Type B pancreatic cell (in vitro differentiated cells): Measurements from ENCODE around the gene EFNA3. TPM values are rescaled to one million over a fixed set of nuclear protein-coding genes. Genes with fewer than 3 reads are reported as not detected.

ENCODE experiments used
- DNase-seq: peaks from one replicate; pipeline ENCODE4 v3.0.0; 2021; ENCODE audit warnings: mixed read lengths; ENCODE audit not compliant: unreplicated experiment; ENCODE audit errors: extremely low spot score
- H3K27ac Mint-ChIP-seq: 2 replicates; pipeline ENCODE4 v1.8.0; 2021; ENCODE audit warnings: mild to moderate bottlenecking, mixed read lengths
- H3K27me3 Mint-ChIP-seq: 2 replicates; pipeline ENCODE4 v1.8.0; 2021; ENCODE audit warnings: mixed read lengths
- H3K36me3 Mint-ChIP-seq: 2 replicates; pipeline ENCODE4 v1.8.0; 2021; ENCODE audit warnings: mixed read lengths
- H3K4me1 Mint-ChIP-seq: one replicate; pipeline ENCODE4 v1.8.0; 2021; ENCODE audit warnings: mixed read lengths; ENCODE audit not compliant: unreplicated experiment
- H3K4me3 Mint-ChIP-seq: 2 replicates; pipeline ENCODE4 v1.8.0; 2021; ENCODE audit warnings: mild to moderate bottlenecking, mixed read lengths
- H3K9me3 Mint-ChIP-seq: 2 replicates; pipeline ENCODE4 v1.8.0; 2021; ENCODE audit warnings: mixed read lengths
- total RNA-seq: library from RNA; stranded (reverse); gene quantifications from 2 replicates; pipeline ENCODE4 v1.2.1, GENCODE V29; 2021; ENCODE audit warnings: low replicate concordance
- TF ChIP-seq, protein P1 (sequence below): fragments of 200-600 bp; sonication (generic); conservative IDR thresholded peaks from 2 replicates; pipeline ENCODE4 v1.5.0; 2021; ENCODE audit warnings: antibody characterized with exemption, mild to moderate bottlenecking

The EFNA3 gene
- total RNA-seq, 1 donor from 2014 or later = 4.7 TPM

DNA sequence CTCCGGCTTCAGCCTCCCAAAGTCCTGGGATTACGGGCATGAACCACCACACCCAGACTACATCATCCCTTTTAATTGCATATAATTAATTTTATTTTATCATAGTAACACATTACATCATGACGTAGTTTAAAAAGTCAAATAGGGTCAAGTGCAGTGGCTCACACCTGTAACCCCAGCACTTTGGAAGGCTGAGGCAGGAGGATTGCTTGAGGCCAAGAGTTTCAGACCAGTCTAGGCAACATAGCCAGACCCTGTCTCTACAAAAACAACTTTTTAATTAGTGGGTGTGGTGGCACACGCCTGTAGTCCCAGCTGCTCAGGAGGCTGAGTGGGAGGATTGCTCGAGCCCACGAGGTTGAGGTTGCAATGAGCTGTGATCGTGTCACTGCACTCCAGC, 20.7 kb downstream of the EFNA3 start:
- no peaks in the 10 kb centered on the region for H3K36me3 Mint-ChIP-seq
- H3K4me1 Mint-ChIP-seq = peaks cover 7% of the 10 kb centered on the region
- no peak overlapping the region for H3K27ac Mint-ChIP-seq
- TF ChIP-seq, protein P1, sequence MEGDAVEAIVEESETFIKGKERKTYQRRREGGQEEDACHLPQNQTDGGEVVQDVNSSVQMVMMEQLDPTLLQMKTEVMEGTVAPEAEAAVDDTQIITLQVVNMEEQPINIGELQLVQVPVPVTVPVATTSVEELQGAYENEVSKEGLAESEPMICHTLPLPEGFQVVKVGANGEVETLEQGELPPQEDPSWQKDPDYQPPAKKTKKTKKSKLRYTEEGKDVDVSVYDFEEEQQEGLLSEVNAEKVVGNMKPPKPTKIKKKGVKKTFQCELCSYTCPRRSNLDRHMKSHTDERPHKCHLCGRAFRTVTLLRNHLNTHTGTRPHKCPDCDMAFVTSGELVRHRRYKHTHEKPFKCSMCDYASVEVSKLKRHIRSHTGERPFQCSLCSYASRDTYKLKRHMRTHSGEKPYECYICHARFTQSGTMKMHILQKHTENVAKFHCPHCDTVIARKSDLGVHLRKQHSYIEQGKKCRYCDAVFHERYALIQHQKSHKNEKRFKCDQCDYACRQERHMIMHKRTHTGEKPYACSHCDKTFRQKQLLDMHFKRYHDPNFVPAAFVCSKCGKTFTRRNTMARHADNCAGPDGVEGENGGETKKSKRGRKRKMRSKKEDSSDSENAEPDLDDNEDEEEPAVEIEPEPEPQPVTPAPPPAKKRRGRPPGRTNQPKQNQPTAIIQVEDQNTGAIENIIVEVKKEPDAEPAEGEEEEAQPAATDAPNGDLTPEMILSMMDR = no peak
- H3K4me3 Mint-ChIP-seq = no peak overlapping the region
- H3K9me3 Mint-ChIP-seq = no peaks in the 10 kb centered on the region
- no peak for DNase-seq
- peaks cover 4% of the 10 kb centered on the region for H3K27me3 Mint-ChIP-seq

DNA sequence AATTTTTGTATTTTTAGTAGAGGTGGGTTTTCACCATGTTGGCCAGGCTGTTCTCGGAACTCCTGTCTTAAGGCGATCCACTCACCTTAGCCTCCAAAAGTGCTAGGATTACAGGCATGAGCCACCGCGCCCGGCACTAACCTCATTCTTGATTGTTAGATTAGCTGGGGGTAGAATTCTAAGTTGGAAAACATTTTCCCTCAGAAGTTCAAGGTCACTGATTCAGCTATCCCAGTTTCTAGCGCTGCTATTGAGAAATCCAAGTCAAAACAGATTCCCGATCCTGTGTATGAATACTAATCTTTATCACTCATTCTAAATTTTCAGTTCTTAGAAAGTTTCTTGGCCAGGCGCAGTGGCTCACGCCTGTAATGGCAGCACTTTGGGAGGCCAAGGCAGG, 24.7 kb downstream of the EFNA3 start:
- no peak for DNase-seq
- Mint-ChIP-seq H3K36me3 (no peaks in the 10 kb centered on the region), H3K9me3 (no peaks in the 10 kb centered on the region), H3K27ac (no peak overlapping the region), H3K27me3 (peaks cover 14% of the 10 kb centered on the region), H3K4me1 (no peaks in the 10 kb centered on the region), H3K4me3 (no peak overlapping the region)
- TF ChIP-seq, protein P1 = no peak

DNA sequence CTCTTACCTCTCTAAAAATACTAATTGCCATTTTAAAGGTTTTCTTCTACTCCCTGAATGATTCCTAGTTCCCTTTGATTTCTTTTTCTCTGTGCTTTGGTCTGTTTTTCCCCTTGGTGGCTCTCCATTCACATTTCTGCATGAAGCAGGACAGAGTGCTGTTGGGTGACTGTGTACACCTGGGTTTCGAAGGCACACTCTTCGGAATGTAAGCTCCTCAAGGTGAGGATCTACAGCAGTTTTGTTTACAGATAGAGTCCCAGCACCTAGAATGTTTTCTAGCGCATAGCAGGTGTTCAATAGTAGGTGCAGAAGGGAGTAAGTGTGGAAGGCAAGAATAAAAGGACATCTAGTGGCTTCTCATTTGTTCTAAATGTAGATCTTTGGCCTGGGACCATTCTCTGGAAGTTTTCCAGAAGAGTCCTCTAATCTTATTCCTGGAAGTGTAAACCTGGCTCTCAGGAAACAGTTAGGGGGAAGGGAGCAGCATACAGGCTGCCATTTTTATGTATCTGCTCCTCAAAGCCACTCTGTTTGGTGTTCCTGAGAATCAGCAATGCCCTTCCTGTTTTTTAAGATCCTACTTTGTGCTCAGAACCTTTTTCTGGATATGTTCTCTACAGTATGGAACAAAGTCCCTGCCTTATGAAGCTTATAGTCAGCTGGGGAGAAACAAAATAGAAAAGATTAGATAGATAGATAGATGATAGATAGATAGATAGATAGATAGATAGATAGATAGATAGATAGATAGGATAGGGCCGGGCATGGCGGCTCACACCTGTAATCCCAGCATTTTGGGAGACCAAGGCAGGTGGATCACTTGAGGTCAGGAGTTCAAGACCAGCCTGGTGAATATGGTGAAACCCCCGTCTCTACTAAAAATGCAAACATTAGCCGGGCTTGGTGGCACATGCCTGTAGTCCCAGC, 26.2 kb downstream of the EFNA3 start:
- H3K27me3 Mint-ChIP-seq = peaks cover 18% of the 10 kb centered on the region
- H3K4me1 Mint-ChIP-seq = no peaks in the 10 kb centered on the region
- no peaks in the 10 kb centered on the region for H3K36me3 Mint-ChIP-seq
- H3K27ac Mint-ChIP-seq = no peak overlapping the region
- DNase-seq = no peak
- H3K4me3 Mint-ChIP-seq = no peak overlapping the region
- H3K9me3 Mint-ChIP-seq = no peaks in the 10 kb centered on the region
- TF ChIP-seq, protein P1 = no peak

DNA sequence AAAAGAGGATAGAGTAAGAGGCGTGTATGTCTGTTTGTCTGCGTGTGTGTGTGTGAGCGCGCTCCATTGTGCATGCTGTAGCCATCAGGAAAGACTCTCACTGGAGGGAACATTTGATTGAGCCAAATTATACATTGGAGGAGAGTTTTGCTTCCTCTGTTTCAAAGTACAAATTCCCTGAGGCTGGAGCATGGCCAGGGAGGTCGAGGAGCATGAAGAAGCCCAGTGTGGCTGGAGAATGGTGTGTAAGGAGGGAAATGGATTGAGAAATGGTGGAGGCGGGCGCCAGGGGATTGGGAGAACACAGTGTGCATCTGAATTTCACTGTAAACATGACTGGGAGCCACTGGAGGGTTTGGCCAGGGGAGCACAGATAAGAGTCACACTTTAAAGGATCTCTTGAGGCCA, 27.0 kb downstream of the EFNA3 start:
- H3K4me3 Mint-ChIP-seq = no peak overlapping the region
- H3K27me3 Mint-ChIP-seq = peaks cover 18% of the 10 kb centered on the region
- no peak overlapping the region for H3K27ac Mint-ChIP-seq
- H3K4me1 Mint-ChIP-seq = peaks cover under 1% of the 10 kb centered on the region
- DNase-seq = no peak
- TF ChIP-seq, protein P1 = no peak
- no peaks in the 10 kb centered on the region for H3K9me3 Mint-ChIP-seq
- H3K36me3 Mint-ChIP-seq = no peaks in the 10 kb centered on the region

DNA sequence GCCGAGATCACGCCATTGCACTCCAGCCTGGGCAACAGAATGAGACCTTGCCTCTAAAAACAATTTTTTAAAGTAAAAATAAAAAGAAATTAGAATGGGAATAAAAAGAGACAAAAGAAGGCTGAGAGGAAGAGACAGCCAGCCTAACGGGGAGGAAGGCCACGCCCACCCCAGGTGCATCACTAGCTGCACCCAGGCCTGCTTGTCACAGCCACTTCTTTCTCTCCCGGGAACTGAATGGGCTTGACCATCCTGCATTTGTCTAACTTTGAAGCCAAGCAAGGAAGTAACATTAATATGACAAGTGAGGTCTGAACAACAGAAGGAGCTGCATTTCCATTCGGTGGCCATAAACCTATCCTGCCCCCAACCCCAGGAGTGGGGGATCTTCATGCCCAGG, 28.2 kb downstream of the EFNA3 start:
- TF ChIP-seq, protein P1 = no peak
- no peak for DNase-seq
- peaks cover 4% of the 10 kb centered on the region for H3K4me1 Mint-ChIP-seq
- no peak overlapping the region for H3K4me3 Mint-ChIP-seq
- H3K27ac Mint-ChIP-seq = no peak overlapping the region
- H3K27me3 Mint-ChIP-seq = peaks cover 18% of the 10 kb centered on the region
- no peaks in the 10 kb centered on the region for H3K9me3 Mint-ChIP-seq
- no peaks in the 10 kb centered on the region for H3K36me3 Mint-ChIP-seq
